GM13977 (cell line): ENCODE measurements around the gene ZBTB44.

Experiments
- DNase-seq: peaks from one replicate; pipeline ENCODE4 v3.0.0; 2012; ENCODE audit warnings: low spot score
- in situ Hi-C: fragments of 300-500 bp; cut with MboI; formaldehyde crosslinking; loops from one replicate; pipeline ENCODE4 v1.12.0; 2022; ENCODE audit warnings: low sequenced_read_pairs, low pct_unique_long_range_greater_than_20kb, mixed read lengths, inconsistent platforms; ENCODE audit not compliant: unreplicated experiment
- TF ChIP-seq, protein P1 (sequence below): IDR thresholded peaks from 2 replicates; pipeline ENCODE4 v1.5.1; 2012; ENCODE audit warnings: mild to moderate bottlenecking, control low read depth; ENCODE audit not compliant: insufficient read depth; ENCODE audit errors: extremely low read depth, missing control alignments

ZBTB44 gene

DNA sequence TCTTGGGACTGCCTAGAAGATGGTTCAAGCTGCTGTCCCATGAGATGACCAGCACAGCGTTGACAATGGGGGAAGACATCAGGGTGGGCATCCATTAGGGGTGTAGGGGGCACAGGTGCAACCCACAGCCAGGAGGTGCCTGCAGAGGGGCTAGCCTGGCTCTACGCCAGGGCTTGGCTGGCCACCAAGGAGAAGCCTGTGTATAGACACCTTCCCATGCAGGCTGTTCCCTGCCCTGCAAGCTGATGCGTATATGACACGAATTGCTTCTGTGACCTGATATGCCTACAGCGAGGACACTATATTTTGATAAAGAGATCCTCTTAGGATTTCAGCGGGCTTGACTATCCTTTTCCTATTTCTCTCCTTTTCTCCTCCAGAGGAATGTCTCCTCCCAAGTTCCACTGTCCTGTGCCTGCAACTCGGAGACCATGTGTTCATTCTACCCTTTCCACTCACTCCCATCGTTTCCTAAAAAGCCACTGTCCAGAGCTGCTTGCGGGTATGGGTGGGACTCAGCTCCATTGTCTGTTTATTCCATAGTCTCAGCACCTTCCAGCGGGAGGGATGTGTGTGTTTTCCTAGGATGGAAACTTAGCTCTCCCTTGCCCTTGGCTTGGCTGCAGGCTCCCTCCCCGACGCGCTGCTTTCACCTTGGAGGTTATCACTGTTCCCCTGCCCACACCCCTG, 99.0 kb downstream of the ZBTB44 start:
- in situ Hi-C loops, result loop anchor here (25.0 kb wide), 2 partner anchors 197 to 647 kb away; no protein-coding TSS in a partner anchor
- DNase-seq, result no peak
- TF ChIP-seq, protein P1, sequence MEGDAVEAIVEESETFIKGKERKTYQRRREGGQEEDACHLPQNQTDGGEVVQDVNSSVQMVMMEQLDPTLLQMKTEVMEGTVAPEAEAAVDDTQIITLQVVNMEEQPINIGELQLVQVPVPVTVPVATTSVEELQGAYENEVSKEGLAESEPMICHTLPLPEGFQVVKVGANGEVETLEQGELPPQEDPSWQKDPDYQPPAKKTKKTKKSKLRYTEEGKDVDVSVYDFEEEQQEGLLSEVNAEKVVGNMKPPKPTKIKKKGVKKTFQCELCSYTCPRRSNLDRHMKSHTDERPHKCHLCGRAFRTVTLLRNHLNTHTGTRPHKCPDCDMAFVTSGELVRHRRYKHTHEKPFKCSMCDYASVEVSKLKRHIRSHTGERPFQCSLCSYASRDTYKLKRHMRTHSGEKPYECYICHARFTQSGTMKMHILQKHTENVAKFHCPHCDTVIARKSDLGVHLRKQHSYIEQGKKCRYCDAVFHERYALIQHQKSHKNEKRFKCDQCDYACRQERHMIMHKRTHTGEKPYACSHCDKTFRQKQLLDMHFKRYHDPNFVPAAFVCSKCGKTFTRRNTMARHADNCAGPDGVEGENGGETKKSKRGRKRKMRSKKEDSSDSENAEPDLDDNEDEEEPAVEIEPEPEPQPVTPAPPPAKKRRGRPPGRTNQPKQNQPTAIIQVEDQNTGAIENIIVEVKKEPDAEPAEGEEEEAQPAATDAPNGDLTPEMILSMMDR, result no peak

DNA sequence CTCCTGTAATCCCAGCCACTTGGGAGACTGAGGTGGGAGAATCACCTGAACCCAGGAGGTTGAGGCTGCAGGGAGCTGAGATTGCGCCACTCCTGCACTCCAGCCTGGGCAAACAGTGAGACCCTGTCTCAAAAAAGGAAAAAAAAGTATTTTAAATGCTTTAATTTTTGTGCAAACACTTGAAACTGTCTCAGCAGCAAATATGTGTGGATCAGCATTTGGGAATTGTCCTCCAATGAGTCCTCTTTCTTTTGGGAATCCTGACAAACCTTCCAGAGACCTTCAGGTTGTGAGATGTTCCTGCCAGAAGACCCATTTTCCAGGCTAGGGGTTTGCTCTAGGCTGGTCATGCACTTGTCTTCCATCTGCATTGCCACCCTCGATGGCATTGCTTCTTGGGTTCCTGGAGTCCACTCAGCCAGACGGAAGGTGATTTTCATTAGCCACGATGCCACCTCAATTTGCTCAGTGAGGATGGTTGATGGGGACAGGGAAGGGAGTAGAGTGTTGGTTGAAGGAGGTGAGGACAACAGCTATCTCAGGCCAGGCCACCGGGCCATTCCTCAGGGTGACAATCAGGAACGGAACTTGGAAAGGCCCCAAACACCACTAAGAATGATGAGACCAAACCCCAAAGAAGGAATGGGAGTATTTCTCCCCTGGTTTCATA, 99.7 kb downstream of the ZBTB44 start:
- in situ Hi-C loops, result loop anchor here (25.0 kb wide), 2 partner anchors 197 to 647 kb away; no protein-coding TSS in a partner anchor
- TF ChIP-seq, protein P1, result no peak
- DNase-seq, result no peak

DNA sequence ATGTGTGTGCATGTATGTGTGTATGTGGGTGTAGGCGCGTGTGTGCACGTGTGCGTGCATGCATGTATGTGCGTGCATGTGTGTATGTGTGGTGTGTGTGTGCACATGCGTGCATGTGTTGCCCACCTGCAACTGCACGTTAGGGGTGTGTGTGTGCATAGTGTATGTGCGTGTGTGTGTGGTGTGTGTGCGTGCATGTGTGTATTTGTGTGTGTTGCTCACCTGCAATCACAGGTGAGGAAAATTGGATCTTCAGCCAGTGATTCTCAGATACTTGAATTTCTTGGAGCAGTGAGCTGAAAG, 100.8 kb downstream of the ZBTB44 start:
- TF ChIP-seq, protein P1, result no peak
- in situ Hi-C loops, result loop anchor here (25.0 kb wide), 2 partner anchors 198 to 648 kb away; no protein-coding TSS in a partner anchor
- no peak for DNase-seq

DNA sequence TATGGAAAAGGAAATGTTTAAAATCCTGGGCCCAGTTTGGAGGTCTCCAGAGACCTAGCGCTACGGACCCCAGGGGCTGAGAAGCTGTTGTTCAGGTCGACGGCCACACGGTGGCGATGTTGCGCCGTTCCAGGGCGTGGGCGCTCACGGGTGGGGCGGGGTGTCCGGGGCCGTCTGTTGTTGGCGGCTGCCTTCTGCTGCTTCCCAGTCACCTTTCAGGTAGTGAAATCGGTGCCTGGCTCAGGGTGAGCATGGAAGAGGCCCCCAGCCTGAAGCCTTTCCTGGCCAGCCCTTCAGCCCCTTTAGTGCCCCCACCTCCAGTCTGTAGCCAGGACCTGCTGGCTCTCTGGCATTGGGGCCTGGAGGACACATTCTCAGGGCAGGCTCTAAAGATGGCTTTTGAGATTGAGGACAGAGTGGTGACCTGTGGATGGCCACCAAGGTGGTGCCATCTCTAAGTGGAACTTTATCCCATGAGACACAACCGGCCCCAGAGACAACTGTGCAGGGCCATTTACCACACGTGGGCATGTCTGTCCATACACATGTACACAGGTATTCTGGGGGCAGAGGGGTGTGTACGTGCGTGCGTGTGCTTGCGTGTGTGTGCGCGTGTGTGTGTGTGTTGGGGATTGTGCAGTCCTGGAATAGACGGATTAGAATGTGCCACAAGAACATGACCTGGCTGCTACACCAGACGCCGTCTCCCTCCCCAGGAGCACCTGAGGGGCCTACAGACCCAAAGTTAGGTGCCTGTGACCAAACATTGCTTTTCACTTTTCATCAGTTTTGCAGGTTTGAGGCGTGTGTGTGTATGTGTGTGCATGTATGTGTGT, 101.4 kb downstream of the ZBTB44 start:
- in situ Hi-C loops, result loop anchor here (25.0 kb wide), 2 partner anchors 199 to 649 kb away; no protein-coding TSS in a partner anchor
- TF ChIP-seq, protein P1, result peak; percentile 94
- DNase-seq, result peak; percentile 86

DNA sequence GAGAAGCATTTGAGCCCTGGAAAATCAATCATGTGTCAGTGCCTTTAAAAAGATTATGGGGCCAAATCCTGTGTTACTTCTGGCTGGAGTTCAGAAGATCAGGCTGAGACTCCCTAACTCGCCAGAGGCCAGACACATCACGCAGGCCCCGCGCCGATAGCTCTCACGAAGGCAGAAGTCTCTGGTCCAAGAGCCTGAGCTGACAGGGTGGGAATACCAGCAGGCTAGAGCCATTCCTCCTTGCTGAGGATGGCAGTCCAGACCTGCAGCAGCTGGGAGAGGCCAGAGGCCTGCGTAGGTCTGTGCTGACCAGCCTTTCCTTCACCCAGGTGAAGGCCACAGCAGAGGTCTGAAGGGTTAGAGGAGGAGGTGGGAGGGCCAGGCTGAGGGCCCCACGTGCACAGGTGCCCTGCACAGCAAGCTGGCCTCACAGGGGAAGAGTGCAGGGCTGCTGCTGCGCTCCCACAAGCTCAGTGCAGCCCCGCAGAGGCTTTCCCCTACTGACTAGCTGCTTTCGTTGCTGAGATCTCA, 102.2 kb downstream of the ZBTB44 start:
- peak; percentile 39 for DNase-seq
- in situ Hi-C loops, result loop anchor here (25.0 kb wide), 2 partner anchors 200 to 650 kb away; no protein-coding TSS in a partner anchor
- TF ChIP-seq, protein P1, result no peak
